HepG2 (cell line): Measurements from ENCODE around the gene TYMP. TPM values are rescaled to one million over a fixed set of nuclear protein-coding genes. Genes with fewer than 3 reads are reported as not detected.

Source experiments
- NR2F2 ChIP-seq: IDR thresholded peaks from 2 replicates; pipeline ENCODE4 v1.6.1; 2012; ENCODE audit warnings: low read depth, inconsistent platforms, borderline replicate concordance
- THAP11 ChIP-seq: IDR thresholded peaks from 2 replicates; pipeline ENCODE4 v1.6.1; 2016; ENCODE audit warnings: missing biosample characterization, missing genetic modification reagents
- ZNF792 ChIP-seq: IDR thresholded peaks from 2 replicates; pipeline ENCODE4 v1.6.1; 2016
- polyA plus RNA-seq, 8 experiments: library from polyadenylated mRNA; depleted of rRNA in 3 of 8; stranded (reverse) in 7 of 8; unstranded in 1 of 8; fragments of >200 nt; fragmentation: Illumina TruSeq in 4 of 8; extraction: Trizol in 4 of 8; gene quantifications; 2 replicates each; pipeline versions ENCODE4 v1.2.1 to v1.2.3, GENCODE V29; 2011 to 2016; ENCODE audit warnings: low read depth in 4 of 8, missing spikeins in 1 of 8, mixed read lengths in 1 of 8; ENCODE audit not compliant: insufficient read depth in 1 of 8
- total RNA-seq, 5 experiments: library from RNA; depleted of rRNA; stranded (reverse); fragments of >200 nt; fragmentation: Illumina TruSeq; extraction: Trizol; gene quantifications; 2 replicates each; pipeline ENCODE4 v1.2.3, GENCODE V29; 2016; ENCODE audit warnings: low read depth in 1 of 5
- TF ChIP-seq, protein P1 (sequence below): sonication (generic); formaldehyde crosslinking; IDR thresholded peaks from 2 replicates; pipeline ENCODE4 v1.5.1; 2020; ENCODE audit warnings: mild to moderate bottlenecking, missing genetic modification reagents, borderline replicate concordance
- TF ChIP-seq, protein P2 (sequence below), 2 experiments: fragments of 450-650 bp in 1 of 2; sonication (generic) in 1 of 2; formaldehyde crosslinking; IDR thresholded peaks; 2 replicates each; pipeline versions ENCODE4 v1.5.0 to v1.8.0; 2020 to 2022; ENCODE audit warnings: mild to moderate bottlenecking in 1 of 2, missing genetic modification reagents in 1 of 2
- TF ChIP-seq, protein P3 (sequence below): sonication (generic); formaldehyde crosslinking; IDR thresholded peaks from 2 replicates; pipeline ENCODE4 v1.5.0; 2020; ENCODE audit warnings: missing genetic modification reagents
- TF ChIP-seq, protein P4 (sequence below): sonication (generic); formaldehyde crosslinking; IDR thresholded peaks from 2 replicates; pipeline ENCODE4 v1.4.0; 2020; ENCODE audit warnings: mild to moderate bottlenecking, missing genetic modification reagents
- TF ChIP-seq, protein P5 (sequence below): IDR thresholded peaks from 2 replicates; pipeline ENCODE4 v1.6.1; 2018; ENCODE audit warnings: missing genetic modification reagents

Gene TYMP
- total and polyA plus RNA-seq, 2 of the 13 experiments (the other 11 are each of a cell fraction or from before 2014, with no cell fraction given) = 3.9 to 4.3 TPM

DNA sequence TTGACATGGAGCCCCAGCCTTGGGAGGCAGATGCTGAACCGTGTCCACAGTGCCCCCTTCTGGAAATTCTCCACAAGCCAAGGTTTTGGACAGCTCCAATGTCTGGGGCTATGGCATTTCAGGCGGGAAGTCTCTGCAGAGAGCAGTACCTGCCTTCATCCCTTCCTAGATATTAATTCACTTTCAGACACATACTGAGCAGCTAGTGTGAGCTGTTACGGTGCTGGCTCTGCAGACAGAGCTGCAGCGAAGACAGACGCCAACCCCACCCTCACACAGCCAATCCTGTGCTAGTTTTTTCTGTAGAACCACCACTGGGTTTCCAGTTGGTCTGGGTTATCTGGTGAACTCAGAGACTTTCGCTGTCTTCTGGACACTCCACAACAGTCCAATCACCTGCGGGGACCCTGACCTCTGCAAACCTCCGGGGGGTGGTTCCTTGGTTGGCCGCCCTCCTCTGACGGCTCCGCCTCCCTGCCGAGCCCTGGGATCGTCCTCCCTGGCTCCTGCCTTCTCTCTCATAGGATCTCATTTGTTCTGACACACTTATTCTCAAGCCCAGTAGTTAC lies 31.4 kb downstream of the TYMP start (continued):
- TF ChIP-seq, protein P1, sequence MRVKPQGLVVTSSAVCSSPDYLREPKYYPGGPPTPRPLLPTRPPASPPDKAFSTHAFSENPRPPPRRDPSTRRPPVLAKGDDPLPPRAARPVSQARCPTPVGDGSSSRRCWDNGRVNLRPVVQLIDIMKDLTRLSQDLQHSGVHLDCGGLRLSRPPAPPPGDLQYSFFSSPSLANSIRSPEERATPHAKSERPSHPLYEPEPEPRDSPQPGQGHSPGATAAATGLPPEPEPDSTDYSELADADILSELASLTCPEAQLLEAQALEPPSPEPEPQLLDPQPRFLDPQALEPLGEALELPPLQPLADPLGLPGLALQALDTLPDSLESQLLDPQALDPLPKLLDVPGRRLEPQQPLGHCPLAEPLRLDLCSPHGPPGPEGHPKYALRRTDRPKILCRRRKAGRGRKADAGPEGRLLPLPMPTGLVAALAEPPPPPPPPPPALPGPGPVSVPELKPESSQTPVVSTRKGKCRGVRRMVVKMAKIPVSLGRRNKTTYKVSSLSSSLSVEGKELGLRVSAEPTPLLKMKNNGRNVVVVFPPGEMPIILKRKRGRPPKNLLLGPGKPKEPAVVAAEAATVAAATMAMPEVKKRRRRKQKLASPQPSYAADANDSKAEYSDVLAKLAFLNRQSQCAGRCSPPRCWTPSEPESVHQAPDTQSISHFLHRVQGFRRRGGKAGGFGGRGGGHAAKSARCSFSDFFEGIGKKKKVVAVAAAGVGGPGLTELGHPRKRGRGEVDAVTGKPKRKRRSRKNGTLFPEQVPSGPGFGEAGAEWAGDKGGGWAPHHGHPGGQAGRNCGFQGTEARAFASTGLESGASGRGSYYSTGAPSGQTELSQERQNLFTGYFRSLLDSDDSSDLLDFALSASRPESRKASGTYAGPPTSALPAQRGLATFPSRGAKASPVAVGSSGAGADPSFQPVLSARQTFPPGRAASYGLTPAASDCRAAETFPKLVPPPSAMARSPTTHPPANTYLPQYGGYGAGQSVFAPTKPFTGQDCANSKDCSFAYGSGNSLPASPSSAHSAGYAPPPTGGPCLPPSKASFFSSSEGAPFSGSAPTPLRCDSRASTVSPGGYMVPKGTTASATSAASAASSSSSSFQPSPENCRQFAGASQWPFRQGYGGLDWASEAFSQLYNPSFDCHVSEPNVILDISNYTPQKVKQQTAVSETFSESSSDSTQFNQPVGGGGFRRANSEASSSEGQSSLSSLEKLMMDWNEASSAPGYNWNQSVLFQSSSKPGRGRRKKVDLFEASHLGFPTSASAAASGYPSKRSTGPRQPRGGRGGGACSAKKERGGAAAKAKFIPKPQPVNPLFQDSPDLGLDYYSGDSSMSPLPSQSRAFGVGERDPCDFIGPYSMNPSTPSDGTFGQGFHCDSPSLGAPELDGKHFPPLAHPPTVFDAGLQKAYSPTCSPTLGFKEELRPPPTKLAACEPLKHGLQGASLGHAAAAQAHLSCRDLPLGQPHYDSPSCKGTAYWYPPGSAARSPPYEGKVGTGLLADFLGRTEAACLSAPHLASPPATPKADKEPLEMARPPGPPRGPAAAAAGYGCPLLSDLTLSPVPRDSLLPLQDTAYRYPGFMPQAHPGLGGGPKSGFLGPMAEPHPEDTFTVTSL (CRISPR knock-in tag) = no peak
- TF ChIP-seq THAP11 (peak; percentile 44; the same call in 1 of the 2 replicates), ZNF792 (CRISPR knock-in tag) (0 out of 2 replicates have a peak, but pooled peaks have one; percentile 22), NR2F2 (peak; percentile 45)
- TF ChIP-seq, protein P2, sequence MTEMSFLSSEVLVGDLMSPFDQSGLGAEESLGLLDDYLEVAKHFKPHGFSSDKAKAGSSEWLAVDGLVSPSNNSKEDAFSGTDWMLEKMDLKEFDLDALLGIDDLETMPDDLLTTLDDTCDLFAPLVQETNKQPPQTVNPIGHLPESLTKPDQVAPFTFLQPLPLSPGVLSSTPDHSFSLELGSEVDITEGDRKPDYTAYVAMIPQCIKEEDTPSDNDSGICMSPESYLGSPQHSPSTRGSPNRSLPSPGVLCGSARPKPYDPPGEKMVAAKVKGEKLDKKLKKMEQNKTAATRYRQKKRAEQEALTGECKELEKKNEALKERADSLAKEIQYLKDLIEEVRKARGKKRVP (CRISPR knock-in tag; IDR thresholded peaks at IDR 0.05) = no peak
- TF ChIP-seq, protein P3, sequence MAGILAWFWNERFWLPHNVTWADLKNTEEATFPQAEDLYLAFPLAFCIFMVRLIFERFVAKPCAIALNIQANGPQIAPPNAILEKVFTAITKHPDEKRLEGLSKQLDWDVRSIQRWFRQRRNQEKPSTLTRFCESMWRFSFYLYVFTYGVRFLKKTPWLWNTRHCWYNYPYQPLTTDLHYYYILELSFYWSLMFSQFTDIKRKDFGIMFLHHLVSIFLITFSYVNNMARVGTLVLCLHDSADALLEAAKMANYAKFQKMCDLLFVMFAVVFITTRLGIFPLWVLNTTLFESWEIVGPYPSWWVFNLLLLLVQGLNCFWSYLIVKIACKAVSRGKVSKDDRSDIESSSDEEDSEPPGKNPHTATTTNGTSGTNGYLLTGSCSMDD = no peak
- TF ChIP-seq, protein P4, sequence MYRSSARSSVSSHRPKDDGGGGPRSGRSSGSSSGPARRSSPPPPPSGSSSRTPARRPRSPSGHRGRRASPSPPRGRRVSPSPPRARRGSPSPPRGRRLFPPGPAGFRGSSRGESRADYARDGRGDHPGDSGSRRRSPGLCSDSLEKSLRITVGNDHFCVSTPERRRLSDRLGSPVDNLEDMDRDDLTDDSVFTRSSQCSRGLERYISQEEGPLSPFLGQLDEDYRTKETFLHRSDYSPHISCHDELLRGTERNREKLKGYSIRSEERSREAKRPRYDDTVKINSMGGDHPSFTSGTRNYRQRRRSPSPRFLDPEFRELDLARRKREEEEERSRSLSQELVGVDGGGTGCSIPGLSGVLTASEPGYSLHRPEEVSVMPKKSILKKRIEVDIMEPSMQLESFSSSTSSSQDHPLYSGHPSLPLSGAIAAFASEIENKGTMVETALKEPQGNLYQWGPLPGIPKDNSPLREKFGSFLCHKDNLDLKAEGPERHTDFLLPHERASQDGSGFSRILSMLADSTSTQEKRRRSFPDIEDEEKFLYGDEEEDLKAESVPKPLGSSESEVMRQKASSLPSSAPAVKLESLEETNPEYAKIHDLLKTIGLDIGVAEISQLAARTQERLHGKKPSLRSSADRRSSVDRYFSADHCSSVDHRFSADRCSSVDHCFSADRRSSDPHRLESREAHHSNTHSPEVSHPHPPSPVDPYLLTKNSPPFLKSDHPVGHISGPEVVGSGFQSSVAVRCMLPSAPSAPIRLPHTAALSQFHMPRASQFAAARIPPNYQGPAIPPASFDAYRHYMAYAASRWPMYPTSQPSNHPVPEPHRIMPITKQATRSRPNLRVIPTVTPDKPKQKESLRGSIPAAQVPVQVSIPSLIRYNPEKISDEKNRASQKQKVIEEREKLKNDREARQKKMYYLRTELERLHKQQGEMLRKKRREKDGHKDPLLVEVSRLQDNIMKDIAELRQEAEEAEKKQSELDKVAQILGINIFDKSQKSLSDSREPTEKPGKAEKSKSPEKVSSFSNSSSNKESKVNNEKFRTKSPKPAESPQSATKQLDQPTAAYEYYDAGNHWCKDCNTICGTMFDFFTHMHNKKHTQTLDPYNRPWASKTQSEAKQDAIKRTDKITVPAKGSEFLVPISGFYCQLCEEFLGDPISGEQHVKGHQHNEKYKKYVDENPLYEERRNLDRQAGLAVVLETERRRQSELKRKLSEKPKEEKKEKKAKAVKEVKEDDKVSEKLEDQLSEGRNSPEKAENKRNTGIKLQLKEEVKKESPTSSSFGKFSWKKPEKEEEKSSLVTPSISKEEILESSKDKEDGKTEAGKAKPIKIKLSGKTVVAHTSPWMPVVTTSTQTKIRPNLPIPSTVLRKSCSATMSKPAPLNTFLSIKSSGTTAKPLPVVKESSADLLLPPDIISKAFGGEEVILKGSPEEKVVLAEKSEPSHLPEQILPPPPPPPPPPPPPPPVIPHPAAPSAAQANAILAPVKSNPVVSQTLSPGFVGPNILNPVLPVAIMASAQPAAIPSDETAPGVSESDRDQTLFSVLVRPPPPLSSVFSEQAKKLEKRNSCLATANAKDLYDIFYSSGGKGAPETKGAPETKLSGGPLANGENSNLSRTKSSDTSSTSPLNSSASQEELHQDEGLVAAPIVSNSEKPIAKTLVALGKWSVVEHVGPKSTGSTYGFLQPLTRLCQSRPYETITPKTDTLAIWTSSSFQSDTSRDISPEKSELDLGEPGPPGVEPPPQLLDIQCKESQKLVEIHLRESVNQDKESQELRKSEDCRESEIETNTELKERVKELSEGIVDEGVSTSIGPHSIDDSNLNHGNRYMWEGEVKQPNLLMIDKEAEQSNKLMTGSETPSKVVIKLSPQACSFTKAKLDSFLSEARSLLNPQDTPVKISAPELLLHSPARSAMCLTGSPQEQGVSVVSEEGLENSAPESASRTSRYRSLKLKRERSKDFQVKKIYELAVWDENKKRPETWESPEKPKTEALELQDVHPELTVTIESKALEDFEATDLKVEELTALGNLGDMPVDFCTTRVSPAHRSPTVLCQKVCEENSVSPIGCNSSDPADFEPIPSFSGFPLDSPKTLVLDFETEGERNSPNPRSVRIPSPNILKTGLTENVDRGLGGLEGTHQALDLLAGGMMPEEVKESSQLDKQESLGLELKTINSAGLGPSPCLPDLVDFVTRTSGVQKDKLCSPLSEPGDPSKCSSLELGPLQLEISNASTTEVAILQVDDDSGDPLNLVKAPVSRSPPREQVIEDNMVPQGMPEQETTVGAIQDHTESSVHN (CRISPR knock-in tag) = no peak
- TF ChIP-seq, protein P5, sequence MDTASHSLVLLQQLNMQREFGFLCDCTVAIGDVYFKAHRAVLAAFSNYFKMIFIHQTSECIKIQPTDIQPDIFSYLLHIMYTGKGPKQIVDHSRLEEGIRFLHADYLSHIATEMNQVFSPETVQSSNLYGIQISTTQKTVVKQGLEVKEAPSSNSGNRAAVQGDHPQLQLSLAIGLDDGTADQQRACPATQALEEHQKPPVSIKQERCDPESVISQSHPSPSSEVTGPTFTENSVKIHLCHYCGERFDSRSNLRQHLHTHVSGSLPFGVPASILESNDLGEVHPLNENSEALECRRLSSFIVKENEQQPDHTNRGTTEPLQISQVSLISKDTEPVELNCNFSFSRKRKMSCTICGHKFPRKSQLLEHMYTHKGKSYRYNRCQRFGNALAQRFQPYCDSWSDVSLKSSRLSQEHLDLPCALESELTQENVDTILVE (CRISPR knock-in tag) = peak; percentile 39; the same call in 1 of the 2 replicates
